HL-60 (cell line): ENCODE results near the gene CYP24A1.

ENCODE experiments used
- POLR2AphosphoS5 ChIP-seq: IDR thresholded peaks from 2 replicates; pipeline ENCODE4 v1.6.1; 2012; ENCODE audit warnings: low read depth
- TF ChIP-seq, protein P1 (sequence below): IDR thresholded peaks from one replicate; pipeline ENCODE4 v1.5.1; 2011; ENCODE audit warnings: low read length, control low read depth, inconsistent platforms; ENCODE audit not compliant: insufficient read depth

DNA sequence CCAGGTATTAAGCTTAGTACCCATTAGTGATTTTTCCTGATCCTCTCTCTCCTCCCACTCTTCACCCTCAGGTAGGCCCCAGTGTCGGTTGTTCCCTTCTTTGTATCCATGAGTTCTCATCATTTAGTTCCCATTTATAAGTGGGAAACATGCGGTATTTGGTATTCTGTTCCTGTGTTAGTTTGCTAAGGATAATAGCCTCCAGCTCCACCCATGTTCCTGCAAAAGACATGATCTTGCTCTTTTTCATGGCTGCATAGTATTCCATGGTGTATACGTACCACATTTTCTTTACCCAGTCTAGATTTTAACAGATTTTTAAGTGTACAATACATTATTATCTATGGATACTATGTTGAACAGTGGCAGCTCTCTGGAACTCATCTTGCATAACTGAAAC is 44.4 kb downstream of the CYP24A1 start:
- no peak for TF ChIP-seq POLR2AphosphoS5
- TF ChIP-seq, protein P1, sequence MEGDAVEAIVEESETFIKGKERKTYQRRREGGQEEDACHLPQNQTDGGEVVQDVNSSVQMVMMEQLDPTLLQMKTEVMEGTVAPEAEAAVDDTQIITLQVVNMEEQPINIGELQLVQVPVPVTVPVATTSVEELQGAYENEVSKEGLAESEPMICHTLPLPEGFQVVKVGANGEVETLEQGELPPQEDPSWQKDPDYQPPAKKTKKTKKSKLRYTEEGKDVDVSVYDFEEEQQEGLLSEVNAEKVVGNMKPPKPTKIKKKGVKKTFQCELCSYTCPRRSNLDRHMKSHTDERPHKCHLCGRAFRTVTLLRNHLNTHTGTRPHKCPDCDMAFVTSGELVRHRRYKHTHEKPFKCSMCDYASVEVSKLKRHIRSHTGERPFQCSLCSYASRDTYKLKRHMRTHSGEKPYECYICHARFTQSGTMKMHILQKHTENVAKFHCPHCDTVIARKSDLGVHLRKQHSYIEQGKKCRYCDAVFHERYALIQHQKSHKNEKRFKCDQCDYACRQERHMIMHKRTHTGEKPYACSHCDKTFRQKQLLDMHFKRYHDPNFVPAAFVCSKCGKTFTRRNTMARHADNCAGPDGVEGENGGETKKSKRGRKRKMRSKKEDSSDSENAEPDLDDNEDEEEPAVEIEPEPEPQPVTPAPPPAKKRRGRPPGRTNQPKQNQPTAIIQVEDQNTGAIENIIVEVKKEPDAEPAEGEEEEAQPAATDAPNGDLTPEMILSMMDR: no peak
